ENCODE measurements around the gene IKZF1. TPM values are rescaled to one million over a fixed set of nuclear protein-coding genes. Genes with fewer than 3 reads are reported as not detected.

The IKZF1 gene
- total RNA-seq, 4 donors from 2014 or later, result 0.22 to 3.6 (median 1.9) TPM

DNA sequence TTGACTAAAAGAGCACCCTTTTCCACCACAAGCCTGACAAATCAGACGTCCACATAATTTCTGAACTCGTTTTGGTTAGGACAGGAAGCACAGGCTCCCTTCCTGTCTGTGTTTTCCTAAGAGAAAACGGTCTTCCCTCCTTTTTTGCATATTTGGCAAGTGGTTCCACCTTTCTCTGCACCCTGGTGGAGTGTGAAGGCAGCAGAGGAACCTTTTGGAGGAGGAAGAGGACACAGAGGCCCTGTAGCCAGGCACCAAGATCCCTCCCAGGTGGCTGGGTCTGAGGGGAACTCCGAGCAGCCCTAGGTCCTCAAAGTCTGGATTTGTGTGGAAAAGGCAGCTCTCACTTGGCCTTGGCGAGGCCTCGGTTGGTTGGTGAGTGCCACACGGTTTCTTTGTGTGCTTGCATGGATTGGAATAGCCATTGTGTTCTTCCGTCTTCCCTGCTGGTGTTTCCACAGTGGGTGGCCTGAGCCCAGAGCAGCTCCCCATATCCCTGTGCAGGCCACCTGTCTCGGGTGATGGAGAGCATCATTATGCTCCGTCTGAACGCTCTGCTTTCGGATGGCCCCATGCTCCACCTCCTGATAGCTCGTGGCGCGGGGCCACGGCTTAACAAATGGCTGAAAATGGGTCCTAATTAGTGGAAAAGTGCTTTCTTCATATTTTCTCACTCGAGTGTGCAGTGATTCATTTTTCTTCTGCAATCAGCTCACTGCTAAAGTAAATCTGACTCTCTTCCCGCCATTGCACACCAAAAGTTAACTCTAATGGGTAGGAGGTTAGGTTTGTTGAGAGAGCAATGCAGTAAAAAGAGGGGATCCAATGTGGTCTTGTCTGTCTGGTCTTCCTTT lies 4.2 kb downstream of the IKZF1 start:
- Histone ChIP-seq H3K4me1 (no peaks in the 10 kb centered on the region), H3K4me3 (no peak overlapping the region), H3K27ac (no peak overlapping the region), H3K36me3 (no peaks in the 10 kb centered on the region), H3K27me3 (peaks cover 21 to 29% (median 28%) of the 10 kb centered on the region in 3 donors), H3K9me3 (no peaks in the 10 kb centered on the region)
- TF ChIP-seq CTCF (IDR thresholded peaks at IDR 0.05 in 4 of 5, conservative IDR thresholded peaks at IDR 0.05 in 1 of 5) (no peak), POLR2A (IDR thresholded peaks at IDR 0.05) (no peak)
- ATAC-seq (no peak), DNase-seq (no peak)
- in situ Hi-C loops (cut with MboI; ENCODE audit: low sequenced_read_pairs in 4 of 4), result no loop called here
- intact Hi-C loops (cut with DNase I; ENCODE audit: low total_unique reads), result no loop called here

DNA sequence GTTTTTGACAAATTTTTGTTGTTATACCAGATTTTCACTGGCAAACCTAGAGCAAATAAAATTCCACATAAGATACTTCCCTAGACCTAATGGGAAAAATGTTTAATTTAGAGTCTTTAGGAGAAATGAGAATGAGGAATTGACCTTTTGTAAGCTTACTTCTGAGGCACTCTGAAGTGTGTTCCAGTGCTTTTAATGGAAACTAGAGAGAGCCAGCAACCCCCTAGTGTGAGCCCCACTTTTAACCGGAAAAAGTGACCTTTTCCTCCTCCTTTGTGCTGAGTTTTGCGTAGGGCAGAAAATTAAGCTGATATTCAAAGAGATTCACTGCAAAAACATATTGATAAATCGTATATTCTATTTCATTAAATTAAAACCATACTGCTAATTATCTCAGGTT lies 5.2 kb downstream of the IKZF1 start:
- no peaks in the 10 kb centered on the region for H3K36me3 ChIP-seq
- DNase-seq (no peak), ATAC-seq (no peak)
- in situ Hi-C loops (cut with MboI; ENCODE audit: low sequenced_read_pairs in 4 of 4) (no loop called here), intact Hi-C loops (cut with DNase I; ENCODE audit: low total_unique reads) (no loop called here)
- no peak for TF ChIP-seq POLR2A (IDR thresholded peaks at IDR 0.05)
- no peak for TF ChIP-seq CTCF (IDR thresholded peaks at IDR 0.05 in 4 of 5, conservative IDR thresholded peaks at IDR 0.05 in 1 of 5)
- H3K4me1 ChIP-seq, result no peaks in the 10 kb centered on the region
- H3K4me3 ChIP-seq, result no peak overlapping the region
- H3K27me3 ChIP-seq, result peaks cover 20 to 34% (median 31%) of the 10 kb centered on the region in 3 donors
- no peak overlapping the region for H3K27ac ChIP-seq
- H3K9me3 ChIP-seq, result no peaks in the 10 kb centered on the region

DNA sequence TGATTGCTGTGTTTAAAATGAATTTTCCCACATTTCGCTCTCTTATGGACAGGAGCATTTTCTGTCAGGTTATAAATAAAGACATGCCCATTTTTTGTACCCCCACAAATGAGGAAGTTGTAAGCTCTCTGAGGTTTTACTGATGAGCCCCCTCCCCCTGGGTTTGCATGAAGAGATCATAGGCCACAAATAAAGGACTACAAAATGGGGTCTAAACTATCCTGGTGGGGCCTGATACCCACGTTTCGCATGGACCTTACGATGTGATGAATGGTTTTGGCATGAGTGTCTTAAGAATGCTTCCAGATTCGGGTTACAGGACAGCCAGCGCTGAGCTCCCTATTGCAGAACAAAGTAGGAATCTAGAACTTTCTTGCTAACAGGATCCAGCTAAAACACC lies 5.8 kb downstream of the IKZF1 start:
- TF ChIP-seq CTCF (IDR thresholded peaks at IDR 0.05 in 4 of 5, conservative IDR thresholded peaks at IDR 0.05 in 1 of 5) (no peak), POLR2A (IDR thresholded peaks at IDR 0.05) (no peak)
- H3K27me3 ChIP-seq, result peaks cover 14 to 28% (median 28%) of the 10 kb centered on the region in 3 donors
- no peak overlapping the region for H3K4me3 ChIP-seq
- in situ Hi-C loops (cut with MboI; ENCODE audit: low sequenced_read_pairs in 4 of 4) (no loop called here), intact Hi-C loops (cut with DNase I; ENCODE audit: low total_unique reads) (no loop called here)
- H3K36me3 ChIP-seq, result no peaks in the 10 kb centered on the region
- DNase-seq, result no peak
- ATAC-seq, result no peak
- no peak overlapping the region for H3K27ac ChIP-seq
- H3K4me1 ChIP-seq, result no peaks in the 10 kb centered on the region
- H3K9me3 ChIP-seq, result no peaks in the 10 kb centered on the region

GRCh38 chr7:50310956-50311355 lies 6.4 kb downstream of the IKZF1 start:
- Histone ChIP-seq H3K27me3 (peaks cover 9 to 26% (median 22%) of the 10 kb centered on the region in 3 donors), H3K4me1 (no peaks in the 10 kb centered on the region), H3K9me3 (no peaks in the 10 kb centered on the region), H3K36me3 (no peaks in the 10 kb centered on the region), H3K4me3 (no peak overlapping the region), H3K27ac (no peak overlapping the region)
- intact Hi-C loops (cut with DNase I; ENCODE audit: low total_unique reads), result no loop called here
- ATAC-seq (no peak), DNase-seq (no peak)
- TF ChIP-seq POLR2A (IDR thresholded peaks at IDR 0.05) (no peak), CTCF (IDR thresholded peaks at IDR 0.05 in 4 of 5, conservative IDR thresholded peaks at IDR 0.05 in 1 of 5) (no peak)
- in situ Hi-C loops (cut with MboI; ENCODE audit: low sequenced_read_pairs in 4 of 4), result no loop called here
